Measurements from ENCODE around the gene TMEM94.
A peak's percentile ranks its signal among the peaks of the same experiment; 100 is the strongest.

- TF ChIP-seq ZNF777 (tag by site-specific recombination; IDR thresholded peaks at IDR 0.05; ENCODE audit: borderline replicate concordance) (no peak), CTCF (tag by site-specific recombination; IDR thresholded peaks at IDR 0.05) (no peak), ZNF24 (tag by site-specific recombination; IDR thresholded peaks at IDR 0.05) (no peak), ZNF707 (tag by site-specific recombination; IDR thresholded peaks at IDR 0.05) (no peak), ZNF221 (tag by site-specific recombination; IDR thresholded peaks at IDR 0.05; ENCODE audit: borderline replicate concordance) (no peak), ZNF692 (tag by site-specific recombination; IDR thresholded peaks at IDR 0.05) (no peak), SP2 (tag by site-specific recombination; IDR thresholded peaks at IDR 0.05) (no peak), ZNF426 (tag by site-specific recombination; IDR thresholded peaks at IDR 0.05) (no peak), ZNF501 (tag by site-specific recombination; IDR thresholded peaks at IDR 0.05) (no peak), ZNF513 (tag by site-specific recombination; IDR thresholded peaks at IDR 0.05) (no peak), BCL6B (tag by site-specific recombination; IDR thresholded peaks at IDR 0.05) (peak; percentile 53; the same call in 1 of the 2 replicates), YY1 (tag by site-specific recombination; IDR thresholded peaks at IDR 0.05) (no peak), ZNF488 (tag by site-specific recombination; IDR thresholded peaks at IDR 0.05) (no peak)
Observed at GRCh38 chr17:75463603-75464002, 7.2 kb downstream of the TMEM94 start.
